GM21619 (cell line): Measurements from ENCODE around the gene MUC4.
"Not testable (repeated sequence)": the region's sequence is repeated elsewhere in the genome, so short reads cannot be mapped to it uniquely, and the experiment has no call there.

Experiments
- ATAC-seq: cut with Tn5 transposase; IDR thresholded peaks from one replicate; pipeline ENCODE4 v1.9.1; 2021; ENCODE audit not compliant: unreplicated experiment

The MUC4 gene

GRCh38 chr3:195835791-195836190, 24.1 kb upstream of the MUC4 start:
- no peak for ATAC-seq

GRCh38 chr3:195834675-195835583, 23.2 kb upstream of the MUC4 start:
- ATAC-seq = no peak

DNA sequence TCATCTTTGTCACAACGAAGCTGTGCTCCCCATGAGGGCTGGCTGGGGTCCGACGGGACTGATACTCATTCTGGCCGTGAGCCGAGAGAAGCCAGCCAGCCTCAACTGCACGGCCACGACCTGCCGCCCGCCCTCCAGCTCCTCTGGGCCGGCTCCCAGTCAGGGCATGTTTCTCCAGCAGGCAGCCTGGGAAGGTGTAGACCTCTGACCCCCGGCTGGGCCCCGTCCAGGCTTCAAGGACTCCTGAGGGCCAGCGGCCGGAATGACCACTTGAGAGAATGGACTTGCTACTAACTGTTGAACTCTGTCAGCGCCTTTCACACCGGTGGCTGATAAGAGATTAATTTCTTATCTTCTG, 18.1 kb upstream of the MUC4 start:
- ATAC-seq = no peak

GRCh38 chr3:195828762-195829161, 17.0 kb upstream of the MUC4 start:
- no peak for ATAC-seq

GRCh38 chr3:195825857-195826804, 14.4 kb upstream of the MUC4 start:
- ATAC-seq = no peak

DNA sequence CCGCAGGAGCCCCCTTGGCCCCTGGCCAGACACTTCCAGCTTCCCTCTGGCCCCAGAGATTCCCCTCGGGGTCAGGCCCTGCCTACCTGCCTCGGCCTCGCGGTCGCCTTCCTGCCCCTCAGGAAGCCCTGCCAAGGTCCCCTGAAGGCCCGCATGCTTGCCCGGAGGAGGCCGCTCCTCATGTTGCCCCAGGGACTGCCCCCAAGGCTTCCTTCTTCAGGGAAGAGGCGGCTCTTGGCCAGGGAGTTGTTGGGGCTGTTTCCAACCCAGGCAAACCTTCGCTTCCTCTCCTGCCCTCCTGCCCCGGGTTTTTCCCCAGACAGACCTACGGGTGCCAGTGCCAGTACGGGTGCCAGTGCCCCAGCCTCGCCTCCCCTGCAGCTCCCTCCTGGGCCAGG, 13.5 kb upstream of the MUC4 start:
- no peak for ATAC-seq

DNA sequence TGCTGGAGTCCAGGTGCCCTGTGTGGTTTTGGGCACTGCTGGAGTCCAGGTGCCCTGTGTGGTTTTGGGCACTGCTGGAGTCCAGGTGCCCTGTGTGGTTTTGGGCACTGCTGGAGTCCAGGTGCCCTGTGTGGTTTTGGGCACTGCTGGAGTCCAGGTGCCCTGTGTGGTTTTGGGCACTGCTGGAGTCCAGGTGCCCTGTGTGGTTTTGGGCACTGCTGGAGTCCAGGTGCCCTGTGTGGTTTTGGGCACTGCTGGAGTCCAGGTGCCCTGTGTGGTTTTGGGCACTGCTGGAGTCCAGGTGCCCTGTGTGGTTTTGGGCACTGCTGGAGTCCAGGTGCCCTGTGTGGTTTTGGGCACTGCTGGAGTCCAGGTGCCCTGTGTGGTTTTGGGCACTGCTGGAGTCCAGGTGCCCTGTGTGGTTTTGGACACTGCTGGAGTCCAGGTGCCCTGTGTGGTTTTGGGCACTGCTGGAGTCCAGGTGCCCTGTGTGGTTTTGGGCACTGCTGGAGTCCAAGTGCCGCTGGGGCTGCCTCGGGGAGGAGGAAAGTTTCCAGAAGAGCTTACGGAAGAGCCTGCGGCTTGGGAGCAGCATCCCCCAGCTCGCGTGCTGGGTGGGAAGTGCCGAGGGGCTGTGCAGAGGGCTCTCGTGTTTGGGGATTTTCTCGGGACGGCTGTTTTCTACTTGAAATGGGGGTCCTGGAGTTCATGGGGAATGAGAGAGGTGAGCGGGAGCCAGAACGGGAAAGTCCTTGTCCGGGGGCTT, 12.9 kb upstream of the MUC4 start:
- not testable (repeated sequence) for ATAC-seq

DNA sequence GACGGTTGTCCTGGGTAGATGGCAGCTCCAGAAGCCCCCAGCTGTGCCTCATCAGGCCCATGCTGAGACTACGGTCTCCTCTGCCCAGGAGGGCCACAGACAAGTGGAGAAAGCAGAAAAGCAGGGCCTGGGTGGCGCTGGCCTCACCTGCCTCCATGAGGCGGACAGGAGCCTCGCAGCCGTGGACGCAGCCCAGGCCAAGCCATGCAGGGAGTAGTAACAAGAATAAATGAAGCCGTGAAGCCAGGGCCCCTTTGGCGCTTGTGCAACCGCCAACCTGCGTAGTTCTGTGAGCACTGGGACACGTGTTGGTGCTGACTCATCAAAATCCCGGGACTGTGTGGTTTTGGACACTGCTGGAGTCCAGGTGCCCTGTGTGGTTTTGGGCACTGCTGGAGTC, 12.3 kb upstream of the MUC4 start:
- no peak for ATAC-seq

- ATAC-seq = no peak
These were observed 11.6 kb upstream of the MUC4 start for GRCh38 chr3:195823280-195823679.

GRCh38 chr3:195822131-195822696, 10.5 kb upstream of the MUC4 start:
- no peak for ATAC-seq

- ATAC-seq = no peak
These were observed 9.8 kb upstream of the MUC4 start for GRCh38 chr3:195821403-195822130.

DNA sequence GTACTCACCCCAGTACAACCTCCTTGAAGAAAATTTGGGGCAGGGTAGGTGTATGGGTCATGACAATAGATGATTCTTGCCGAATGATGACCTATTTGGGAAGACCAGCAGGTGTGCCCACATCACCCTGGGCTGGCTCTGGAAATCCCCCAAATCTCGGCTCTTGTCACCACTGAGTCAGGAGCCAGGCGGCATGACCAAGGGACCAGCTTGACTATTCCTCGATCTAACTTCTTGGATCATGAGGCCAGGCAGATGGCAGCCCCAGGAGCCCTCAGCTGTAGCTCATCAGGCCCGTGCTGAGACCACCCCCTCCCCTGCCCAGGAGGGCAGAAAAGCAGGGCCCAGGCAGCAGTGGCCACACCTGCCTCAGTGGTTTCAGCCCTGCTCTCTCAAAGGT, 9.2 kb upstream of the MUC4 start:
- no peak for ATAC-seq

DNA sequence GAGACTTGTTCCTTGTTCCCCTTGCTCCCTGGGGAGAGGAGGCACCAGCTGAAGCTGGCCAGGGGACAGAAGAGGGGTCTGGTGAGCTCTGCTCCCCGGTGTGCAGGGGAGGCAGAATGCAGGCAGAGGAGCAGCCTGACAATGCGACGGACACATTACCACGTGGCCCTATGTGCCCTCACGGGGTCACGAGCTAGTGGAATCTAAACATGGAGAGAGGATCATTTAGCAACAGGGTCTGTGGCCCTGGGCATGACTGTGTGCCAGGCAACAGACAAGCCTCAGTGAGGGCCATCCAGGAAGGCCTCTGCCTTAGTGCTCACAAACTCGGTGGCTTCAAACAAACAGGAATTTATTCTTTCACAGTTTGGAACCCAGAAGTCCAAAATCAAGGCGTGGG, 8.5 kb upstream of the MUC4 start:
- no peak for ATAC-seq

- ATAC-seq = no peak
These were observed 6.6 kb upstream of the MUC4 start for GRCh38 chr3:195818301-195818700.

- ATAC-seq = no peak
These were observed 5.9 kb upstream of the MUC4 start for GRCh38 chr3:195817578-195818135.

DNA sequence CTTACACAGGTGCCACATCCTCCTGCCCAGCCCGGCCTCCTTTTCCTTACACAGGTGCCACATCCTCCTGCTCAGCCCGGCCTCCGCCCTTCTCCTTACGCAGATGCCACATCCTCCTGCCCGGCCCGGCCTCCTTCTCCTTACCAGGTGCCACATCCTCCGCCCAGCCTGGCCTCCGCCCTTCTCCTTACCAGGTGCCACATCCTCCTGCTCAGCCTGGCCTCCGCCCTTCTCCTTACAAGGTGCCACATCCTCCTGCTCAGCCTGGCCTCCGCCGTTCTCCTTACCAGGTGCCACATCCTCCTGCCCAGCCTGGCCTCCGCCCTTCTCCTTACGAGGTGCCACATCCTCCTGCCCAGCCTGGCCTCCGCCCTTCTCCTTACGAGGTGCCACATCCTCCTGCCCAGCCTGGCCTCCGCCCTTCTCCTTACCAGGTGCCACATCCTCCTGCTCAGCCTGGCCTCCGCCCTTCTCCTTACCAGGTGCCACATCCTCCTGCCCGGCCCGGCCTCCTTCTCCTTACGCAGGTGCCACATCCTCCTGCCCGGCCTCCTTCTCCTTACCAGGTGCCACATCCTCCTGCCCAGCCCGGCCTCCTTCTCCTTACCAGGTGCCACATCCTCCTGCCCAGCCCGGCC, 4.7 kb upstream of the MUC4 start:
- not testable (repeated sequence) for ATAC-seq

- no peak for ATAC-seq
These were observed 3.5 kb upstream of the MUC4 start for GRCh38 chr3:195815169-195815771.

- no peak for ATAC-seq
These were observed 2.3 kb upstream of the MUC4 start for GRCh38 chr3:195813916-195814640.
